ENCODE data around the gene MXI1. TPM values are rescaled to one million over a fixed set of nuclear protein-coding genes. Genes with fewer than 3 reads are reported as not detected.

MXI1 gene
- total and polyA plus RNA-seq, 2 of the 4 experiments (the other 2 are of a cell fraction), result 7.2 to 11.8 TPM

DNA sequence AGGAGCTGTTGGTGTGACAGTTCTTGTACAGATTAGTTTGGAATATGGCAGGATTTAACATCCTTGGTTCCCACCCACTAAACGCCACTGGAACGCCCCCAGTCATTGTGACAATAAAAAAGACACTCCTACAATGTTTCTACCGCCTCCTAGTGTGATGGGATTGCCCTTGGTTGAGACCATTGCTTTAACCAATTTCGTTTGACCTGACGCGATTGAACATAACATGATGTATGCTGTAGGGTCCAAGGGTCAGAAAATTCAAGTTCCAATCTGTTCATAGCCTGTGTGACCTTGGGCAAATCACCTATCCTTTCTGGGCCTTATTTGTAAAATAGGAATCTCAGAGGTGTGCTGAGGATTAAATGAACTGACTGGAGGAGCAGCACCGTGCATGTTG lies 12.5 kb downstream of the MXI1 start:
- Histone ChIP-seq H2BK15ac (ENCODE audit: low read depth, low read length) (no peak overlapping the region), H3K79me1 (ENCODE audit: low read depth in 1 of 2, low read length in 2 of 2) (peaks cover 0 to 5% of the 10 kb centered on the region in 2 experiments; a peak in 2 of 4 replicates), H3K4me3 (ENCODE audit: insufficient read depth, low read depth, low read length) (no peak overlapping the region), H3K9ac (ENCODE audit: low read depth, low read length) (no peak overlapping the region), H3K14ac (replicated peaks; ENCODE audit: low read depth, low read length) (no peak overlapping the region), H4K5ac (ENCODE audit: low read depth, low read length) (no peak overlapping the region), H3K27me3 (ENCODE audit: control insufficient read depth, insufficient read depth, low read length) (no peaks in the 10 kb centered on the region), H2AK5ac (ENCODE audit: low read depth, low read length) (no peak overlapping the region), H3K23ac (ENCODE audit: low read depth, low read length) (no peak overlapping the region), H3K18ac (ENCODE audit: low read depth, low read length) (no peak overlapping the region), H3K4ac (ENCODE audit: low read depth, low read length) (no peak overlapping the region), H3K56ac (ENCODE audit: extremely low read depth, insufficient read depth, low read length) (no peak overlapping the region), H3K4me1 (ENCODE audit: control insufficient read depth, insufficient read depth, low read length) (peaks cover 23% of the 10 kb centered on the region), H3K4me2 (ENCODE audit: low read depth, low read length) (no peak overlapping the region), H2BK5ac (ENCODE audit: low read depth, low read length, poor library complexity, severe bottlenecking) (no peak overlapping the region), H4K8ac (ENCODE audit: low read depth in 2 of 2, low read length in 2 of 2) (no peak overlapping the region), H3K36me3 (ENCODE audit: control insufficient read depth, insufficient read depth, low read length) (no peaks in the 10 kb centered on the region), H3K9me3 (ENCODE audit: control insufficient read depth, insufficient read depth, low read length) (no peaks in the 10 kb centered on the region), H4K20me1 (ENCODE audit: insufficient read depth, low read length) (no peaks in the 10 kb centered on the region), H2AFZ (replicated peaks; ENCODE audit: low read length, poor library complexity) (no peak overlapping the region), H3K9me1 (ENCODE audit: insufficient read depth, low read length) (no peaks in the 10 kb centered on the region), H2AK9ac (replicated peaks; ENCODE audit: low read depth, low read length, poor library complexity) (no peak overlapping the region), H3K27ac (ENCODE audit: insufficient read depth, low read length) (no peak overlapping the region), H2BK120ac (ENCODE audit: low read depth, low read length) (no peak overlapping the region), H4K91ac (ENCODE audit: insufficient read depth, low read depth, low read length) (no peak overlapping the region), H2BK20ac (ENCODE audit: low read depth, low read length) (no peak overlapping the region)
- BruUV-seq (replicated peaks), result no TSS peak
- DNase-seq (no peak), ATAC-seq (ENCODE audit: low read depth) (no peak)
- POLR2A ChIA-PET (ENCODE audit: unreplicated experiment), result no interaction called here
- dilution Hi-C loops (cut with HindIII; ENCODE audit: low sequenced_read_pairs, unreplicated experiment) (no loop called here), intact Hi-C loops (cut with micrococcal nuclease) (loop anchor here (5.0 kb wide), 1 partner anchor 213 kb away; the partner anchor contains the start of gene ADD3), in situ Hi-C loops (cut with MboI; ENCODE audit: low sequenced_read_pairs) (loop anchor here (5.0 kb wide), 1 partner anchor 83 kb away; no protein-coding TSS in a partner anchor)
- WGBS, 2 experiments (ENCODE audit: extremely low coverage in 2 of 2, insufficient read length in 1 of 2), result 81% methylated on average over 3 of the region's 7 CpGs; no CpG with 5 or more reads in 1 of the 2 experiments
- no peak for TF ChIP-seq RFX5 (IDR thresholded peaks at IDR 0.05; ENCODE audit: low read depth, low read length)
- TF ChIP-seq RAD21 (IDR thresholded peaks at IDR 0.05; ENCODE audit: low read length), result no peak
- CTCF ChIA-PET, result interaction anchor here (0.8 to 1.2 kb wide), 2 partner anchors 9 to 136 kb away, joined by 3 to 4 read pairs; no protein-coding TSS in a partner anchor
